HL-60 (cell line): Measurements from ENCODE around the gene SLC6A9.

ENCODE experiments used
- DNase-seq, 2 experiments: peaks; one replicate each; pipeline ENCODE4 v3.0.0-alpha.2; 2010 to 2020; ENCODE audit warnings: low read depth in 1 of 2, low spot score in 1 of 2
- H3K27ac ChIP-seq: fragments of 250-450 bp; sonication (Bioruptor Pico); replicated peaks from 2 replicates; pipeline ENCODE4 v1.5.1; 2020; ENCODE audit warnings: mild to moderate bottlenecking, moderate library complexity
- H3K27me3 ChIP-seq: fragments of 250-450 bp; sonication (Bioruptor Pico); 2 replicates; pipeline ENCODE4 v1.5.1; 2021; ENCODE audit warnings: mild to moderate bottlenecking, moderate library complexity; ENCODE audit not compliant: insufficient read depth, poor library complexity, severe bottlenecking
- H3K4me3 ChIP-seq: replicated peaks from 2 replicates; pipeline ENCODE4 v1.5.1; 2011; ENCODE audit warnings: mild to moderate bottlenecking, control low read depth, low read length; ENCODE audit not compliant: insufficient read depth
- CTCF ChIP-seq: IDR thresholded peaks from one replicate; pipeline ENCODE4 v1.5.1; 2011; ENCODE audit warnings: low read length, control low read depth, inconsistent platforms; ENCODE audit not compliant: insufficient read depth
- GABPA ChIP-seq: IDR thresholded peaks from 2 replicates; pipeline ENCODE4 v1.6.1; 2012; ENCODE audit warnings: low read depth
- POLR2AphosphoS5 ChIP-seq: IDR thresholded peaks from 2 replicates; pipeline ENCODE4 v1.6.1; 2012; ENCODE audit warnings: low read depth
- REST ChIP-seq: IDR thresholded peaks from 2 replicates; pipeline ENCODE4 v1.6.1; 2012; ENCODE audit warnings: low read depth; ENCODE audit not compliant: insufficient replicate concordance
- SPI1 ChIP-seq: IDR thresholded peaks from 2 replicates; pipeline ENCODE4 v1.6.1; 2012; ENCODE audit warnings: low read depth, mild to moderate bottlenecking, borderline replicate concordance

SLC6A9 gene

GRCh38 chr1:44044071-44044801, 13.0 kb upstream of the SLC6A9 start:
- Histone ChIP-seq H3K27ac (no peak overlapping the region), H3K4me3 (no peak overlapping the region), H3K27me3 (no peaks in the 10 kb centered on the region)
- TF ChIP-seq REST: no peak
- TF ChIP-seq POLR2AphosphoS5: no peak
- no peak for TF ChIP-seq SPI1
- no peak for TF ChIP-seq CTCF
- TF ChIP-seq GABPA: no peak
- no peak for DNase-seq

GRCh38 chr1:44043176-44044070, 12.2 kb upstream of the SLC6A9 start:
- TF ChIP-seq POLR2AphosphoS5 (no peak), CTCF (no peak), SPI1 (no peak), REST (no peak), GABPA (no peak)
- Histone ChIP-seq H3K4me3 (no peak overlapping the region), H3K27ac (no peak overlapping the region), H3K27me3 (no peaks in the 10 kb centered on the region)
- no peak for DNase-seq

- Histone ChIP-seq H3K27ac (no peak overlapping the region), H3K27me3 (no peaks in the 10 kb centered on the region), H3K4me3 (no peak overlapping the region)
- TF ChIP-seq SPI1 (no peak), CTCF (no peak), REST (no peak), GABPA (no peak), POLR2AphosphoS5 (no peak)
- no peak for DNase-seq
These were observed 9.6 kb upstream of the SLC6A9 start for GRCh38 chr1:44040846-44041245.
